DMS 273 treated with DMSO at 0.1 percent for 48 hours (cell line): ENCODE results near the gene PRDX1.
"Not testable (repeated sequence)": the region's sequence is repeated elsewhere in the genome, so short reads cannot be mapped to it uniquely, and the experiment has no call there.

ENCODE experiments used
- DNase-seq: peaks from one replicate; lab custom pipeline; 2025; lab: John Stamatoyannopoulos, UW

The PRDX1 gene

DNA sequence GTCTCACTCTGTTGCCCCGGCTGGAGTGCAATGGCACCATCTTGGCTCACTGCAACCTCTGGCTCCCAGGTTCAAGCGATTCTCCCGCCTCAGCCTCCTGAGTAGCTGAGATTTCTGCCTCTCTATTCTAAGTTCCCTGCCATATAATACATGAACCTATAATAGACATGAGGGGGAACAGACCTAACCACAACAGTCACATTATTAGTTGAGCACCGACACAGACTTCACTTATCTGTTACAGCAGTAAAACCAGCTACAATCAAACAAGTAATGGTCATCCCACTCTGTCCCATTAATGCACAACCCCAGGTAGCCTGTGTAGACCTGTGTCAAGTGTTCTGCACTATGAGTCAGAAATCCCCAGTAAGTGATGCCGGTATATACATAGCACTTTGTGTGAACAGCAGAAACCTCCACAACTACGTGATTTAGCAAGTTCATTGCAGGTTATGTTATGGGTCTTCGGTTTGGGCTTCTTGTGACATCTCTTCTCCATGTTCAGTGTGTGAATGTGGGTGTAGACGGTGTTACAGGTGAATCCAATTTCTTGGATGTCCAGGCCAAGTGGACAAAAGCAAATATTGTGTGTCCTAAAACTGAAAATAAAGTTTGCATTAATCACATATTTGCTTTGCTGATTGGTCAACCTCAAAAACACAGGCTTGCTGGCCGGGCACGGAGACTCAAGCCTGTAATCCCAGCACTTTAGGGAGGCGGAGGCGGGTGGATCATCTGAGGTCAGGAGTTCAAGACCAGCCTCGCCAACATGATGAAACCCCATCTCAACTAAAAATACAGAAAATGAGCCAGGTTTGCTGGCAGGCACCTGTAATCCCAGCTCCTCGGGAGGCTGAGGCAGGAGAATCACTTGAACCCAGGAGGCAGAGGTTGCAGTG, 18.0 kb downstream of the PRDX1 start:
- no peak for DNase-seq

DNA sequence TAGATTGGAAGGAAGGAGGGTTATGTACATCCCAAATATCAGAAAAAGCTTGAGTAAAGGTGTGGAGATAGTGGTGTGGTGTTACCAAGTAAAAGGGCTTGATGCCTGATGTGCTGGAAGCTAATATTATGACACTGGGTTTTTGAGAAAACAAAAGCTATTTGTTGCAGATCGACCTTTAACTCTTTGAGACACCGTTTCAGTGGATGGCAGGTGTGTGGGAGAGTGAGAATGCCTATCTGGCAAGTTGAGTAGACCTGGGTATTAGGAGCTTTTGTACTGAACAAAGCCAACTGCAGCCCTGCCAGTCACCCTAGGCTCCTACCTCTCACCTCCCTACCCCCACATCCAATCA, 20.2 kb downstream of the PRDX1 start:
- DNase-seq = no peak

DNA sequence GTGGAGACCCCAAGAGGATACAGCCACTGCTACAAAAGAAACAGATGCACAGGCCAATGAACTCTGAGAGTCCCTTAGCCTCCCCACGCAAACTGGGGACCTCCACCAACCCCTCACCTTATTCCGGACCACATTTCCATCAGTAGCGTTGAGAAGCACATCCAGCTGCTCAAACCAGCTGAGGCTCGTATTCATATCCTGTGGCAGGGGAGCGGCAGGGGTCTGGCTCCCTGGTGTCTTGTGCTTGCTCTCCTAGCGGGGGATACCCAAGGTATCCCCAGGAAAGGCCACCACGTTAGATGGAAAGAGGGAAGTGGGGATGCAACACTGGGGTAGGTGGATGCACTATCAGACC, 22.3 kb downstream of the PRDX1 start:
- no peak for DNase-seq

DNA sequence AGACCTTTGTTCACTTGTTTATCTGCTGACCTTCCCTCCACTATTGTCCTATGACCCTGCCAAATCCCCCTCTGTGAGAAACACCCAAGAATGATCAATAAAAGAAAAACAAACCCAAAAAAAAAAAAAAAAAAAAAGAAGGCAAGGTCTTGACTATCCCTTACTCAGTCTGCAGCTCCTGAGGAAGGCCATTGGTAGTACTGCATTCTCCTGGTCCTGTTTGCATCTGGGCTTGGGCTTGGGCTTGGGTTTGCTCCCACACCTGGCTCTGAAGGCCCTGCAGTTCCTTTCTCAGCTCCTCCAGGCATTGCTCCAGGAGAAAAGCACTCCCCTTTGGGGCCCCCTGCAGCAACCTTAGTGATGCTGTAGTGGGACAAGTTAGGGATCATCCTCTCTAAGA, 23.4 kb downstream of the PRDX1 start:
- DNase-seq = no peak

DNA sequence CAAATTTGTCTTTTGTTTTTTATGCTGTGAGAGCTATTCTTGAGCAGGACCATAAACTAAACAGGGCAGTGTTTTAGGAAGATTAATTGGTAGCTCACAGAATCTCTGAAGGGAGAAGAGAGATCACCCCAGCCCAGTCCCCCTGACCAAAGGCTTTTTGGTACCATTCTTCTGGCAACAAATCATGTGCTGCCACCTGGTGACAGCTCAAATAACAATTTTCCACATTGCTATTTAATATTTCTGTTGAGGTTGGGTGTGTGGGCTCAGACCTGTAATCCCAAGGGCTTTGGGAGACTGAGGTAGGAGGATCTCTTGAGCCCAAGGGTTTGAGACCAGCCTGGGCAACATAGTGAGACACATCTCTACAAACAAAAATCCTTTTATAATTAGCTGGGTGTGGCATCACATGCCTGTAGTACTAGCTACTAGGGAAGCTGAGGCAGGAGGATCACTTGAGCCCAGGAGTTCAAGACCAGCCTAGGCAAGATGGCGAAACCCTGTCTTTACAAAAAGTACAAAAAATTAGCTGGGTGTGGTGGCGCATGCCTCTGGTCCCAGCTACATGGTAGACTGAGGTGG, 28.5 kb downstream of the PRDX1 start:
- DNase-seq = no peak

DNA sequence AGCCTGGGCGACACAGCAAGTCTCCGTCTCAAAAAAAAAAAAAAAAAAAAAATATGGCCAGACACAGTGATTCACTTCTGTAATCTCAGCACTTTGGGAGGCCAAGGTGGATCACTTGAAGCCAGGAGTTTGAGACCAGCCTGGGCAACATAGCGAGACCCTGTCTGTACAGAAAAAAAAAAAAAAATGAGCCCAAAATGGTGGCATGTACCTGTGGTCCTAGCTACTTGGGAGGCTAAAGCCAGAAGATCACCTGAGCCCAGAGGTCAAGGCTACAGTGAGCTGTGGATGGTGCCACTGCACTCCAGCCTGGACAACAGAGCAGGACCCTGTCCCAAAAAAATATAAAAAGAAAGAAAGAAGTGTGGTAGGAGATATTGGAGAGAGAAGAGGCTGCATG, 29.0 kb downstream of the PRDX1 start:
- DNase-seq = no peak

DNA sequence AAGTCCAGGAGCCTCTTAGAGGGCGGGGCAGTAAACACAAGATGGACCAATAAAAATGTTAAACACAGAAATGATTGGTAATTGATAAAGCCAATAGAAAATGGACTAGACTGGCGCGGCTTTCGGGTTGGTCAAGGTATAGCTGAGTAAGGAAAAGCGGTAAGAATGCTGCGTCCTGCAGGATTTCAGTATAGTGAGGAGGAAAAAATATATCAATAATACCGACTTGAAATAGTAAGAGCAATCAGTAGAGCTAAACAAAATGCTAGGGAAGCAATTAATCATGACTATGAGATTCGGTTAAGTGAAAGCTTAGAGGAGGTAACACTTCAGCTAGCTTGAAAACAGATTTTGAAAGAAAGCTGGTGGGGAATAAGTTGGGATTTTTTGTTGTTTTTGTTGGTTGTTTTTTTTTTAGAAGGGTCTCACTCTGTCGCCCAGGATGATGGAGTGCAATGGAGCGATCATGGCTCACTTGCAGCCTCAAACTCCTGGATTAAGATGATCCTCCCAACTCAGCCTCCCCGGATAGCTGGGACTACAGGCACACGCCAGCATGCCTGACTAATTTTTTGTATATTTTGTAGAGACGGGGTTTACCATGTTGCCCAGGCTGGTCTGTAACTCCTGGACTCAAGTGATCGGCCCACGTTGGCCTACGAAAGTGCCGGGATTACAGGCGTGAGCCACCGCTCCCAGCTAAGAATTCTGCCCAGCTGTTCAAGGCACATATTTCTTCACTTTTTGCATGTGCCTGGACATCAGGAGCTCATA, 30.0 kb downstream of the PRDX1 start:
- DNase-seq = no peak

DNA sequence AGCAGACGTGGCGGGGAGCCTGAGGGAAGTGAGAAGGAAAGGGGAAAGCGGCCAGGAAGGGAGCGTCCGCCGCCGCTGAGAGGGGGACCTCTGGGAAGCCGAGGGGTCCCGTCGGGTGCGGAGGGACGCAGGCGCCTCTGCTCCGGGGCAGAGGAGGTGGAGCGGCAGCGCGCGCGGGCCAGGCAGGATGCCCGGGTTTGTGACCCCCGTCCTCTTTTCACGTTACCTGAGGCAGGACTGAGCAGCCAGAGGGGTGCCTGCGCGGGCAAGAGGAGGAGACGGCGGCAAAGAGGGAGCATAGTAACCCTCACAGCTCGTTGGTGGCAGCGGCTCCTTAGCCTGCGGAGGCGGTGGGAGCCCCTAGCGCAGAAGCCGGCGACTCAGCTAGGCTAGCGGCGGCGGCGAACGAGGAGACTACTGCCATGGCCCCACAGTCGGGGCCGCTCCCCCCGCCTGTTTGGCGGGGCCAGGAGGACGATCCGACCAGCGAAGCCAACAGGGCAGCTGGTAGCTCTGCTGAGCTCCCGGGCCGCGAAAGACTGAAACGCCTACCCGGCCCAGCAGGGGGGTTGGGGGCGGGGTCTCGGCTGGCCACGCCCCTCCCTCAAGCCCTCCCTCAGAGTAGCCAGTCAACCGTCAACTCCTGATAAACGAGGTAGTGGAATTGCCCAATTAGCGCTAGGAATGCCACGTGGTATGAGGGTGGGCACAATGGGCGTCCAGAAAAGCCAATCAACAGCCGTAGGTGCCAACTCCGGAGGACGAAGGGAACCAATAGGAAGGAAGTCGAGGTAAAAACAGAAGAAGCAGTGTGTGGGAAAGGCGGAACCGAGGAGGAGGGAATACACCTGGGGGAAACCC, 30.8 kb downstream of the PRDX1 start, which contains the start of gene TESK2:
Gene TESK2, minus strand, starts transcription at position 538 of the 861 bp plus-strand sequence. CDS start 33,378 bp downstream, outside the sequence.
- peak; percentile 97 for DNase-seq

DNA sequence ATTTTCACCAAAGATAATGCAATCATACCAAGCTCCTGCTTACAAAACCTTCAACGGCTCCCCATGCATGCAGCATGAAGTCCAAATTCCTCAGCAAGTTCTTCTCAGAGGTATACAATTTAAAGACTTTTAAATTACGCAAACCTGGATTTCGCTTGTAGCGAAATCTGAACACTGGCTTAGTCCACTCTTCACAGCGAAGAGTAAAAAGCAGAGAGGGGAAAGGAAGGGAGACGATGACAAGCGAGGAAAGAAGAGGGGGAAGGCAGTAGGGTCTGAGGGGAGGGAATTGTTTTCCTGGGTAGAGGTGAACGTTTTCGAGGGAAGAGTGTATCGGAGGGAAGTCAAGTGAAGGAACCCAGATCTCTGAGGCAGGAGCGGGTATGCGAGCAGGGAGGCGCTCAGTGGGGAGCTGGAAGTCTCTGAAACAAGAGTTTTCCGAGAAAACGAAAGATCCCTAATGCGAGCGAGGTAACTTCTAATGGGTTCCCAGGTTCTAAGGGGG, 31.5 kb downstream of the PRDX1 start:
- no peak for DNase-seq

DNA sequence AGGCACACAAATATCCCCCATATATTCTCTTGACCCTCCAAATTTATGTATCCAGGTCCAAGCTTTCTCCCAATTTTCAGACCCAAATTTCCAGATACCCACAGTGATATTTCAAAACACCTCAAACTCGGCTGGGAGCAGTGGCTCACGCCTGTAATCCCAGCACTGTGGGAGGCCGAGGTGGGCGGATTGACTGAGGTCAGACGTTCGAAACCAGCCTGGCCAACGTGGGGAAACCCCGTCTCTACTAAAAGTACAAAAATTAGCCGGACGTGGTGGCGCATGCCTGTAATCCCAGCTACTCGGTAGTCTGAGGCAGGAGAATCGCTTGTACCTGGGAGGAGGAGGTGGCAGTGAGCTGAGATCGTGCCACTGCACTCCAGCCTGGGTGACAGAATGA, 32.3 kb downstream of the PRDX1 start:
- DNase-seq = not testable (repeated sequence)

DNA sequence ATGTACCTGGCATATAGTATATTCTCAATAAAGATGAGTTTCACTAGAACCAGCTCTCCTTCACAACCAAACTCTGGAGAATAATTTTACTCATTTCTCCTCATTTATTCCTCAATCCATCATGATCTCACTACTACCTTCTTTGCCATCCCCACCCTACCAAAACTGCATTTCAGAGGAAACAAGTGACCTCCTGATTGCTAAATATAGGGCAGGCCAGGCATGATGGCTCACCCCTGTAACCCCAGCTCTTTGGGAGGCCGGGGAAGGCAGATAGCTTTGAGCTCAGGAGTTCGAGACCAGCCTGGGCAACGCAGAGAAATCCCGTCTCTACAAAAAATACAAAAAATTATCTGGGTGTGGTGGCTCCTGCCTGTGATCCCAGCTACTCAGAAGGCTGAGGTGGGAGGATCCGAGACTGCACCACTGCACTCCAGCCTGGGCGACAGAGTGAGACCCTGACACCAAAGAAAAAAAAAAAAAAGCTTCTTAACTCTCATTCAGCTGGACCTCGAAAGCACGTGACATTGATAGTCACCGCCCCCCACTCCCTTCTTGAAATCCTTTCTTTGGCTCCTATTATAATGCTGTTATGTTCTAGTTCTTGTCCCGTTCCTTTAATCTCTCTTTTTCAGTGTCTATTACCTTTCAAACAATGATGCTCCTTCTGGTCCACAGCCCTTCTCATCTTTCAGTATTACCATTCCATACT, 32.9 kb downstream of the PRDX1 start:
- peak; percentile 59 for DNase-seq

DNA sequence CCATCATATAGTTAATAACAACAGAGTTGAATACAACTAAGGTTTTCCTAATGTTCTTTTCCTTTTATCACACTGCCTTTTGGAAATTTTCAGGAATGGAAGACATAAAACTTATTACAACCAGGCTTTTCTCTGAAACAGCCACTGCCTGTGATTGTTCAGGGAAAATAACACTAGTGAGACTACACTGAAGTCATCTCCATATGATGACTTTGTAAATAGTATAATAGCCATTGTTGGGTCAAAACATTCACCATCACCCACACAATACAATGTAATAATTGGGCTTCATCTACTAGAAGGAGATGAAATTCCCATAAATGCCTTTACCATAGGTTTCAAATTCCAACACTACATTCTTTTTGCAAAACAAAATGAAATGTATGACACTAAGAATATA, 35.7 kb downstream of the PRDX1 start:
- DNase-seq = no peak

DNA sequence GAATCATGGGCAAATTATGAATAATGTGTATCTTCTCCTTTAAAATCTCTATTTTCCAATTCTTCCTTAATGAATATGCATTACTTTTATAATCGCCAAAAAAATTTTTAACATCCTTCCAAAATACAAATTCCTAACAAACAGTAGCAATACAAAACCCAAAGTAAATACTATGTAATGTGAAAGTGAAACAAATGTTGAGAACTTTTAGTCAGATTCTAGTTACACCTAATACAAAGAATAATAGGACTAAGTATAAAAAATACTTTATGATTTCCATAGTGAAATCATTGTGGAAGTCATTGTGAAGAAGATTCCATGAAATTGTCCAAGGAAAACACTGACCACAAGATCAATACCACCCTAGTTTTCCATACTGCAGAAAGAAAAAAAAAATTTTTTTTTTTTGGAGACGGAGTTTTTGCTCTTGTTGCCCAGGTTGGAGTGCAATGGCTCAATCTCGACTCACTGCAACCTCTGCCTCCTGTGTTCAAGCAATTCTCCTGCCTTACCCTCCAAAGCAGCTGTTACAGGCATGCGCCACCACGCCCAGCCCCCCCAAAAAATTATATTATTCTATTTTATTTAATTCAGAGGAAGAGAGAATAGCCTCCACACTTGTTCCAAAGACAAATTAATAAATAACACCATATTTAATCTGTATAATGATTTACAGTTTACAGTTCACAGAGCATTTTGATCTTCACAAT, 42.5 kb downstream of the PRDX1 start:
- no peak for DNase-seq

DNA sequence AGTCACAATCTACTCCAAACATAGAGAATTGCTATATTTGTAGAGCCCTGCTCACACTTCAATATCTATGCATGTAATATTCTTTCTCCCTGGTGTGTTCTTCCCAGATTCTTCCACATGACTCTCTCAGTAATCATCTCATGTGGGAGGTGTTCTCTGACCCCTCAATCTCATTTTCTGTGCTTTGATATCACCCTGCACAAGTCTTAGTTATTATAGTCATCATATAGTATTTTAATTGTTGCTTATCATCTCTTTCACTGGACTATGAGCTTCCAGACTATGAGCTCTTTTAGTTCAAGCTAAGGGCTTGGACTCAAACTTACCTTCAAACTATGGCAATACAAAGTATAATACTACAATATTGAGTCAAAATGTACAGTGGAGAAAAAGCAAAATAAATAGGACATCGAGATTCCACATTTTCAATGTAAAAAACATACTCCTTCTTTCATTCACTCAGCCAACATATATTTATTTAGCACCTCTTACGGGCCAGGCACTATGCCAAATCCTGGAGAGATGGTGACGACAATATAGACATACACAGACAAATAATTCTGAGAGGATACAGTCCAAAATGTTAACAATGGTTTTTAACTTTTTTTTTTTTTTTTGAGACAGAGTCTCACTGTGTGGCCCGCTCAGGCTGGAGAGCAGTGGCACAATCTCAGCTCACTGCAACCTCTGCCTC, 43.4 kb downstream of the PRDX1 start:
- DNase-seq = no peak

DNA sequence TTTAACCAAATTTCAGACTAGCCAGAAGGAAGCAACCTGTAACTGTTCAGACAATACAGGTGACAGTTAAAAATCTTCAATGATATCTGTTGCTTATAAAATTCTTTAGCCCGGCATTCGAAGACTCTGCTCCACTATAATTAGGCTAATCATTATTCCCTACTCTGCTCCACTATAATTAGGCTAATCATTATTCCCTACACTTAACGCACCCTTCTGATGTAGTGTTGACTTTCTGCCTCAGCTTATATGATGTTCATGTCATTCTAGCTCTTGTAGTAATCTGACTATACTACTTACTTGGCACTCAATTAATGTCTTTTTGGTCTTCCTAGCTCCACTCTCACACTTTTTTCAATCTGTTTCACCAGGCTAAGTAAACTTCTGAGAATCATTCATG, 44.0 kb downstream of the PRDX1 start:
- no peak for DNase-seq

DNA sequence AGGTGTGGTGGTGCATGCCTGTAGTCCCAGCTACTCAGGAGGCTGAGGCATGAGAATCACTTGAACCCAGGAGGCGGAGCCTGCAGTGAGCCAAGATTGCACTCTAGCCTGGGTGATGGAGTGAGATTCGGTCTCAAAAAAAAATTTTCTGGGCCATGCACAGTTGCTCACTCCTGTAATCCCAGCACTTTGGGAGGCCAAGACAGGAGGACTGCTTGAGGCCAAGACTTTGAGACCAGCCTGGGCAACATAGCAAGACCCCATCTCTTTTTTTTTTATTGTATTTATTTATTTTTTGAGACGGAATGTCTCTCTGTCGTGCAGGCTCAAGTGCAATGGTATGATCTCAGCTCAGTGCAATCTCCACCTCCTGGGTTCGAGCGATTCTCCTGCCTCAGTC, 47.5 kb downstream of the PRDX1 start:
- DNase-seq = not testable (repeated sequence)

DNA sequence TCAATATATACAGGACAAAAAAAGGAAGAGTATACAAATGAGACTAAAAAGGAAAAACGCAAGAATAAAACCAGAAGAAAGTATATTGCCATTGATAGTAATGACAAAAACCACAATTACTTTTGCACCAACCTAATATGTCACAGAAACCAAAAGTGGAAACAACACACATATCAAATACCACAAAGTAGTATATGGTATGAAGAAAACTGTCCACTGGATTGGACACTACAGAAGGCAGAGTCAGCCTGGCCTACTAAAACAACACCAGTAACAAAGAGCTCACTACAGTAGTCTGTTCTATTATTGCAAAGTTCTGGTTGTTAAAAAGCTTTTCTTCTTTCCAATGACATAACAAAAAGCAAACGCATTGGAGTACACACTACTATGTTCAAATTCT, 48.4 kb downstream of the PRDX1 start:
- no peak for DNase-seq

DNA sequence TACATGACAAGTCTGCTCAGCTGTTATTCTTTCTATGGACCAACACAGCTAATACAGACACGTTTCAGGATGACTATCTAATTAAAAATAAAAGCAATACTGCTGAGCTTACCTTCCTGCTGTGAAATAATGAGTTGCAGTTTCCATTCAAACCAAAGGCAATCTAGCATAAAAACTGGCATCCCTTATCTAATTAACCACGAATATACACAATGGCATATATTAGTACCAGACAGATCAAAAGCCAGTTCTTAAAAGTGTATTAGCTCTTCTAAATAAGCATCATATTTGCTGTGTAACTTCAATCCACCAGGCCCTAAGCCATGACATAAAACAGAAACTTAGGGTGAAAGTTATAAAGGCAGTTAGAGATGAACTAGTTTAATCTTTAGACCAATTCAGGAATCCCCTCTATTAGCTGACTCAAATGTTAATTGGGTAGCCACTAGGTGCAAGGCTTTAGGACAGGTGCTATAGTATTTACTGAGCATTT, 51.3 kb downstream of the PRDX1 start:
- no peak for DNase-seq

DNA sequence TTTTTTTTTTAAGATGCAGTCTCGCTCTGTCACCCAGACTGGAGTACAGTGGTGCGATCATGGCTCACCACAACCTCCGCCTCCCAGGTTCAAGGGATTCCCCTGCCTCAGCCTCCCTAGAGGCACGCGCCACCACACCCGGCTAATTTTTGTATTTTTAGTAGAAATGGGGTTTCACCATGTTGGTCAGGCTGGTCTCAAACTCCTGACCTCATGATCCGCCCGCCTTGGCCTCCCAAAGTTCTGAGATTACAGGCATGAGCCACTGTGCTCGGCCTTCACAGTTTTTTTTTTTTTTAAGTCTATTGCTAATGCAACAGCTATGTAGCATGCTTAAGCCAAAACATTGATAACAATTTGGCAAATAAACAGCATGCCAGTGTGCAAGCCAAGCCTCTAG, 54.3 kb downstream of the PRDX1 start:
- not testable (repeated sequence) for DNase-seq

DNA sequence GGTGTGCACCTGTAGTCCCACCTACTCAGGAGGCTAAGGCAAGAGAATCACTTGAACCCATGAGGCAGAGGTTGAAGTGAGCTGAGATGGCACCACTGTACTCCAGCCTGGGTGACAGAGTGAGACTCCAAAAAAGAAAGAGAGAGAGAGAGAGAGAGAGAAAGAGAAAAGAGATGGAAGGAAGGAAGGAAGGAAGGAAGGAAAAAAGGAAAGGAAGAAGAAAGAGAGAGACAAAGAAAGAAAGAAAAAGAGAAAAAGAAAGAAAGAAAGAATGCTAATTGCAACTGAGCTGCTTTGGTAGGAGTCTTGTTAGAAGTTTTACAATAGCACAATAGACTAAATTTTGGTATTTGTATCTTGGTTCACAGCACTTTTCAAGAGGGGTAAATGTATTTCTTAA, 56.4 kb downstream of the PRDX1 start:
- no peak for DNase-seq
